Measurements from ENCODE around the gene SCFD2.

GRCh38 chr4:52824270-52824602, 541.6 kb downstream of the SCFD2 start:
- TF ChIP-seq, protein P1, sequence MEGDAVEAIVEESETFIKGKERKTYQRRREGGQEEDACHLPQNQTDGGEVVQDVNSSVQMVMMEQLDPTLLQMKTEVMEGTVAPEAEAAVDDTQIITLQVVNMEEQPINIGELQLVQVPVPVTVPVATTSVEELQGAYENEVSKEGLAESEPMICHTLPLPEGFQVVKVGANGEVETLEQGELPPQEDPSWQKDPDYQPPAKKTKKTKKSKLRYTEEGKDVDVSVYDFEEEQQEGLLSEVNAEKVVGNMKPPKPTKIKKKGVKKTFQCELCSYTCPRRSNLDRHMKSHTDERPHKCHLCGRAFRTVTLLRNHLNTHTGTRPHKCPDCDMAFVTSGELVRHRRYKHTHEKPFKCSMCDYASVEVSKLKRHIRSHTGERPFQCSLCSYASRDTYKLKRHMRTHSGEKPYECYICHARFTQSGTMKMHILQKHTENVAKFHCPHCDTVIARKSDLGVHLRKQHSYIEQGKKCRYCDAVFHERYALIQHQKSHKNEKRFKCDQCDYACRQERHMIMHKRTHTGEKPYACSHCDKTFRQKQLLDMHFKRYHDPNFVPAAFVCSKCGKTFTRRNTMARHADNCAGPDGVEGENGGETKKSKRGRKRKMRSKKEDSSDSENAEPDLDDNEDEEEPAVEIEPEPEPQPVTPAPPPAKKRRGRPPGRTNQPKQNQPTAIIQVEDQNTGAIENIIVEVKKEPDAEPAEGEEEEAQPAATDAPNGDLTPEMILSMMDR (IDR thresholded peaks at IDR 0.05) = no peak
- TF ChIP-seq EP300 (IDR thresholded peaks at IDR 0.05; ENCODE audit: borderline replicate concordance in 1 of 2, low read depth in 1 of 2, low read length in 1 of 2) (no peak), EZH2phosphoT487 (IDR thresholded peaks at IDR 0.05; ENCODE audit: borderline replicate concordance, low read depth) (no peak), USF2 (IDR thresholded peaks at IDR 0.05; ENCODE audit: borderline replicate concordance, low read depth, low read length) (no peak), RAD21 (IDR thresholded peaks at IDR 0.05; ENCODE audit: low read length) (no peak), TAF1 (IDR thresholded peaks at IDR 0.05; ENCODE audit: borderline replicate concordance, low read depth, low read length) (no peak), TCF12 (IDR thresholded peaks at IDR 0.05) (no peak), YY1 (IDR thresholded peaks at IDR 0.05; ENCODE audit: low read depth) (no peak), SMC3 (IDR thresholded peaks at IDR 0.05; ENCODE audit: low read depth, low read length) (no peak), SIN3A (IDR thresholded peaks at IDR 0.05; ENCODE audit: borderline replicate concordance, low read depth, low read length) (no peak)
